ENCODE data around the gene GPR137C.

Gene GPR137C

GRCh38 chr14:52552063-52552988, at the start of gene GPR137C, which contains the start of gene TXNDC16:
GPR137C (plus strand) TSS chr14:52552836; CDS start chr14:52553148, 312 bp downstream.
TXNDC16 (minus strand) TSS chr14:52552505; CDS start chr14:52543557, 8,948 bp downstream.
- DNase-seq (ENCODE audit: low read depth in 2 of 2): peak; percentile 98

GRCh38 chr14:52513249-52513648, 39.4 kb upstream of the GPR137C start:
- no peak for DNase-seq (ENCODE audit: low read depth in 2 of 2)

GRCh38 chr14:52514046-52514811, 38.4 kb upstream of the GPR137C start:
- DNase-seq (ENCODE audit: low read depth in 2 of 2): no peak

GRCh38 chr14:52522033-52522432, 30.6 kb upstream of the GPR137C start:
- DNase-seq (ENCODE audit: low read depth in 2 of 2): no peak

GRCh38 chr14:52522581-52523345, 29.9 kb upstream of the GPR137C start:
- no peak for DNase-seq (ENCODE audit: low read depth in 2 of 2)

GRCh38 chr14:52527052-52527451, 25.6 kb upstream of the GPR137C start:
- DNase-seq (ENCODE audit: low read depth in 2 of 2): no peak

- no peak for DNase-seq (ENCODE audit: low read depth in 2 of 2)
Observed at GRCh38 chr14:52531481-52531880, 21.2 kb upstream of the GPR137C start.

GRCh38 chr14:52536269-52536668, 16.4 kb upstream of the GPR137C start:
- DNase-seq (ENCODE audit: low read depth in 2 of 2): no peak

- no peak for DNase-seq (ENCODE audit: low read depth in 2 of 2)
Observed at GRCh38 chr14:52538623-52539022, 14.0 kb upstream of the GPR137C start.

GRCh38 chr14:52545584-52546317, 6.9 kb upstream of the GPR137C start:
- no peak for DNase-seq (ENCODE audit: low read depth in 2 of 2)

- no peak for DNase-seq (ENCODE audit: low read depth in 2 of 2)
Observed at GRCh38 chr14:52546318-52546670, 6.3 kb upstream of the GPR137C start.

- DNase-seq (ENCODE audit: low read depth in 2 of 2): no peak
Observed at GRCh38 chr14:52547027-52547426, 5.6 kb upstream of the GPR137C start.

GRCh38 chr14:52547526-52547925, 5.1 kb upstream of the GPR137C start:
- no peak for DNase-seq (ENCODE audit: low read depth in 2 of 2)

- DNase-seq (ENCODE audit: low read depth in 2 of 2): no peak
Observed at GRCh38 chr14:52550661-52551060, 2.0 kb upstream of the GPR137C start.

GRCh38 chr14:52551205-52551604, 1.4 kb upstream of the GPR137C start:
- DNase-seq (ENCODE audit: low read depth in 2 of 2): no peak

- no peak for DNase-seq (ENCODE audit: low read depth in 2 of 2)
Observed at GRCh38 chr14:52551696-52552062, 957 bp upstream of the GPR137C start.

GRCh38 chr14:52553002-52553670, 500 bp downstream of the GPR137C start:
- no peak for DNase-seq (ENCODE audit: low read depth in 2 of 2)

GRCh38 chr14:52553671-52554575, 1.3 kb downstream of the GPR137C start:
- peak; percentile 60 to 63 for DNase-seq (ENCODE audit: low read depth in 2 of 2)

GRCh38 chr14:52558688-52559087, 6.1 kb downstream of the GPR137C start:
- DNase-seq (ENCODE audit: low read depth in 2 of 2): no peak

GRCh38 chr14:52563120-52563519, 10.5 kb downstream of the GPR137C start:
- DNase-seq (ENCODE audit: low read depth in 2 of 2): no peak

Measured in fibroblast of skin of left quadriceps (primary cell).